GM13977 (cell line): Measurements from ENCODE around the gene CPNE5.
A peak's percentile ranks its signal among the peaks of the same experiment; 100 is the strongest.

Source experiments
- DNase-seq: peaks from one replicate; pipeline ENCODE4 v3.0.0; 2012; ENCODE audit warnings: low spot score
- CTCF ChIP-seq: IDR thresholded peaks from 2 replicates; pipeline ENCODE4 v1.5.1; 2012; ENCODE audit warnings: mild to moderate bottlenecking, control low read depth; ENCODE audit not compliant: insufficient read depth; ENCODE audit errors: extremely low read depth, missing control alignments
- in situ Hi-C: fragments of 300-500 bp; cut with MboI; formaldehyde crosslinking; loops from one replicate; pipeline ENCODE4 v1.12.0; 2022; ENCODE audit warnings: low sequenced_read_pairs, low pct_unique_long_range_greater_than_20kb, mixed read lengths, inconsistent platforms; ENCODE audit not compliant: unreplicated experiment

CPNE5 gene

GRCh38 chr6:36843170-36843569 is 3.9 kb upstream of the CPNE5 start:
- in situ Hi-C loops: no loop called here
- DNase-seq: no peak
- TF ChIP-seq CTCF: no peak

GRCh38 chr6:36841756-36842155 is 2.5 kb upstream of the CPNE5 start:
- no peak for DNase-seq
- no peak for TF ChIP-seq CTCF
- in situ Hi-C loops: no loop called here

GRCh38 chr6:36840432-36841403 is 1.5 kb upstream of the CPNE5 start:
- no peak for DNase-seq
- TF ChIP-seq CTCF: no peak
- in situ Hi-C loops: no loop called here

- peak; percentile 33 for TF ChIP-seq CTCF
- peak; percentile 75 for DNase-seq
- in situ Hi-C loops: no loop called here
Measured at GRCh38 chr6:36839749-36840431, 646 bp upstream of the CPNE5 start.

- in situ Hi-C loops: no loop called here
- TF ChIP-seq CTCF: no peak
Measured at GRCh38 chr6:36837686-36838085, 1.6 kb downstream of the CPNE5 start.

GRCh38 chr6:36837022-36837339 is 2.3 kb downstream of the CPNE5 start:
- TF ChIP-seq CTCF: no peak
- in situ Hi-C loops: no loop called here
- no peak for DNase-seq

More at GRCh38 chr6:36837686-36838085, 1.6 kb downstream of the CPNE5 start:
- DNase-seq: no peak
